Upper lobe of left lung (tissue), 4 donors: ENCODE measurements around the gene SPEN.
"Not testable (repeated sequence)": the region's sequence is repeated elsewhere in the genome, so short reads cannot be mapped to it uniquely, and the experiment has no call there.

Experiments
- POLR2A ChIP-seq, 4 donors: fragments of 450-650 bp; IDR thresholded peaks; one replicate each; pipeline ENCODE4 v1.5.1; 2016 to 2017; ENCODE audit warnings: antibody characterized with exemption in 4 of 4, mild to moderate bottlenecking in 2 of 4
- POLR2AphosphoS5 ChIP-seq, 2 donors: sonication (generic); formaldehyde crosslinking; IDR thresholded peaks; one replicate each; pipeline ENCODE4 v1.5.1; 2017; ENCODE audit warnings: antibody characterized with exemption in 2 of 2

- not testable (repeated sequence) for TF ChIP-seq POLR2A, POLR2AphosphoS5 (IDR thresholded peaks at IDR 0.05)
Measured at GRCh38 chr1:15926448-15926847, 78.9 kb downstream of the SPEN start.
